ENCODE results near the gene TP53BP2.
A peak's percentile ranks its signal among the peaks of the same experiment; 100 is the strongest.
"Not testable (repeated sequence)": the region's sequence is repeated elsewhere in the genome, so short reads cannot be mapped to it uniquely, and the experiment has no call there.

Gene TP53BP2

GRCh38 chr1:223759273-223759672 is 86.5 kb downstream of the TP53BP2 start:
- DNase-seq: no peak

DNA sequence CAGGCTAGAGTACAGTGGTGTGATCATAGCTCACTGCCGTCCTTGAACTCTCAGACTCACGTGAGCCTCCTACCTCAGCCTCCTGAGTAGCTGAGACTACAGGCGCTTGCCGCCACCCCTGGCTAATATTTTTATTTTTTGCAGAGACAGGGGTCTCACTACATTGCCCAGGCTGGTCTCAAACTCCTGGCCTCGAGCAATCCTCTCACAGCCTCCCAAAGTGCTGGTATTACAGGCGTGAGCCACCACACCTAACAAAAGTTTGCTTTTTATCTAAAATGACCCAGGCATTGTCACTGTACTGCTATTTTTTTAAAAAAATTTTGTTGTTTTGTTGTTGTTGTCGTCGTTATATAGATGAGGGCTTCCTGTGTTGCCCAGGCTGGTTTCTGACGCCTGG is 87.0 kb downstream of the TP53BP2 start:
- no peak for DNase-seq

DNA sequence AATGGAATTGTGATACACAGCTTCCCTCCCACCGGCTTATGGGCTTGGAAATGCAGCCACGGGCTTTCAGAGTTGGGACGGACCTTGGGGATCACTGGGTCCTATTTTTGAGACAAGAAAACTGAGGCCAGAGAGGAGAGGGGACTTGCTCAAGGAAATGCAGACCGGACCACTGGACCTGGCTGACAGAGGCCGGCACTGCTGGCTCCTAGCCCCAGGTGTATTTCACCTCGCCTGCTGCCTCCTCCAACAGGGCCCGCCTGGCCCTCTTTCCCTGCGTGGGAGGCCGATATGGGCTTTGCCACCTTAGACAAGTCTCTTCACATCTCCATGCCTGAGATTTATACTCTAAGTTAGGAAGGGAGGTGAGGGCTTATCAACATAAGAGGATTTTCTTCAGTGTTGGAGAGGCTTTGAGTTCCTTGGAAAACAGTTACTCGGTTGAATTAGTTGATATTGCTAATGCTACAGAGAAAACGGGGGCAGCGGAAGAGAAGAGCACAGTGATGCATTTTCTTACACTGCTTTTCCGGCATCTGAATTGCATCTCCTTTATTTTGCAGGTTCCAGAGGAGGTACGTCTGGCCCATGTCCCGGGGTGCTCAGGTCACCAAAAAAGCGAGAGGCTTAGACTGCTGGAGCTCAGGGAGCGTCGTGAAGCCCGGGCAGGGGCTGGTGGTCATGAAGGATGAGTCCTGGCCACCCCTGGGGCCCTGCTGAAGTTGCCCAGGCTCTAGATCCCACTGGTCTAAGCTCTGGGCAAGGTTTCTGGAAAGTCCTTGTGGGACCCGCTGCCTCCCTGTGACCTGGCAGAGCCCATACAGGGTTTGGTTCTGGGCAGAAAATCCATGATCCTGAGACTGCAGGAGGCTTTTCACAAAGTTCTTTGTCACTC is 88.7 kb downstream of the TP53BP2 start:
- no peak for DNase-seq

DNA sequence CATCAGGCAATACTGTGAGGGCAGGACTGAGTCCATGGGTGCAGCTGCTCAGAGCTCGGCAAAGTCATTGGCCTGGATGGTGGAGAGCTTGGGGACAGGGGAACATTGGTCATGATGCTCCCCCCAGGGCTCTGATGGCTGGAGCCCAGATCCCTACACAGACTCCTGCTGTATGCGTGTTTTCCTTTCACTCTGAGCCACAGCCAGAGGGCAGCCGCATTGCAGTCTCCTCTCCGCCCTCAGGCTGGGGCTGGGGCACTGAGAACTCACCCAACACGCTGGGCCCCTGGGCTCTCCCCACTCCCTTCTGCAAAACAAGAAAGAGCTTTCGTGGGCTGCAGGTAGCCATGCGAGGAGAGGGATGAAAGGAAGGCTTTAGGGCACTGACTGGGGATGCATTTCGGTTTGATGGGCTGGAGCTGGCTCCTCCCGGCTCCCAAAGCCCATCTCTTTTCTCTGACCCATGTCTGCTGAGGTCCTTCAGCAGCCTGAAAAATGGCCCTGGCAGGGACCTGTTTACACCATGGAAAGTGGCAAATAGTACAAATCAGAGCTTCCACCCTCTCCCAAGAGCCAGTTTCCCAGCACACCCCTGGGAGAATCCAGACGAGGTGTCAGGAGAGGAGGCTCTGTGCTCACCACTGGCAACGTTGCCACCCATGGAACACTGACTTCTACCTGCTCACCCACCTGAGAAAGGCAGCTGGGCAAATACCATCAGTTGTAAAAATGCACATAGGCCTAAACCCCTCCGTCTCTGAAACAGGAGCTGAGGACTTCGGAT is 89.6 kb downstream of the TP53BP2 start:
- DNase-seq: no peak

- DNase-seq: no peak
These were observed 90.3 kb downstream of the TP53BP2 start for GRCh38 chr1:223755432-223755792.

DNA sequence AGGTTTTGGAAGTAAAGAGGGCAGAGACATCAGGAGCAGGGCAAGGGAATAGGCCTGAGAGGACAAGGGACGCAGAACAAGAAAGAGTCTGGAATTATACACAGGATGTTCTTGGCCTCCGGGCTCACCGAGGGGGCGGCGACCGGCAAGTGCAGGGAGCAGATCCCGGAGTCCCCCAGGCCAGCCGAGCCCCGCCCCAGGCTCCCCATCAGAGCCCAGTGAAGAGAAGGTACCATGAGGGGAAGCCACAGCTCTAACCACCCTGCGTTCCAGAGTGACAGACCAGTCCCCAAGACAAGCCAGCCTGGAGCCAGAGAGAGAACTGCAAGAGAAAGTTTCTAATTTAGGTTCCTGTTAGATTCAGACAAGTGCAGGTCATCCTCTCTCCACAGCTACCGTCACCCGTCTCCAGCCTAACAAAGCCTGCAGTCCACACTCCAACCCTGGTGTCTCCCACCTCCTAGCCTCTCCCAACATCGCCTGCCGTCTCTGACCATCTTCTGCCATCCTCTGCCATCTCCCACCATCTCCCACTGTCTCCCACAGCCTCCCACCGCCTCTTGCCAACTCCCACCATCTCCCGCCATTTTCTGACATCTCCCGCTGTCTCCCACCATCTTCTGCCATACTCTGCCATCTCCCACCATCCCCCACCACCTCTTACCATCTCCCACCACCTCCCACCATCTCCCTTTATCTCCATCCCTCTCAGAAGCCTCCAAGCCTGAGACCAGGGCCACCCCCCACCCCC is 90.9 kb downstream of the TP53BP2 start:
- DNase-seq: no peak

DNA sequence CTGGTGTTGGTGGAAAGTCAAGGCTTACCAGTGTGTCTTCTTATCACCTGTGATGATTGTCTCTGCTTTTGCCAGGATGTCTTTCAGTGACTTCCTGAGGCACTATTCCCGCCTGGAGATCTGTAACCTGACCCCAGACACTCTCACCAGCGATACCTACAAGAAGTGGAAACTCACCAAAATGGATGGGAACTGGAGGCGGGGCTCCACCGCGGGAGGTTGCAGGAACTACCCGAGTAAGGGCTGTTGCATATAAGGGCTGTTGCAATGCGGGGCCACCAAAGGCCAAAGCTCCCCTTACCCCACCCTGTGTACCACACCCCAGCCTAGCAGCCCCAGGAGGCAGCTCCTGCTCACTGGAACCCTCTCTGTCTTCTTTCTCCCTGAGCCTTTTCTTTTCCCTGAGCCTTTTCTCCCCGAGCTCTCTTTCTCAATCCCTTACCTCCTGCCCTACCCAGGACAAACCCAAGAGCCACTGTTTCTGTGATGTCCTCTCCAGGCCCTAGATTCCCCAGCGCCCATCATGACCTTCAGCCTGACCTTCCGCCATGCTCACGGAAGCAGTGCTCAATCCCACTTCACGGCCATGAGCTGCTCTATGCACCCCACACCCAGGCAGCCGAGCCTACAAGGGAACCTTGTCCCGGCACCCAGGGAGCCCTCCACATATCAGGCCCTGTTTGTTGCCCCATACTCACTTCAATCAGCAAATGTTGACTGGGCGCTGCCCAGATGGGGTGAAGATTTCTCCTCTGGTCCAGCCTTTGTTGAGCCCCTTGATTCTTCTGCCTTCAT is 92.8 kb downstream of the TP53BP2 start:
- no peak for DNase-seq

DNA sequence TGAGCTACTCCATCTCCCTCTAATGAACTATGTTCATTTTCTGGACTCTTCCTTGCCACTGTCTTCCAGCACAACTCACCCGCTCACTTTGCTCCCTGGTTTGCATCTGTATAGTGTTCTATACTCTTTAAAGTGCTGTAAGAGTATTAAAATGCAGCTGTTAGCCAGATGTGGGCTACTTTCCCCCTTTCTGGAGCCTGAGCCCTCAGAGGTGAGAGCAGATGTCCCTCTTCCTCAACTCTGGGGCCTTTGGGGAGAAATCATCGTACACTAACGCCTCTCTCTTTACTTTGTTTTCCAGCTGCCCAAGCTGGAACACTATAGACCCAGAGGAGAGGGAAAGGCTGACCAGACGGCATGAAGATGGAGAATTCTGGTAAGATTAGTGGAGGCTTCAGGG is 94.1 kb downstream of the TP53BP2 start:
- no peak for DNase-seq

- no peak for DNase-seq
These were observed 94.8 kb downstream of the TP53BP2 start for GRCh38 chr1:223750730-223751570.

- no peak for DNase-seq
These were observed 96.7 kb downstream of the TP53BP2 start for GRCh38 chr1:223748773-223749733.

GRCh38 chr1:223748405-223748772 is 97.4 kb downstream of the TP53BP2 start:
- no peak for DNase-seq

DNA sequence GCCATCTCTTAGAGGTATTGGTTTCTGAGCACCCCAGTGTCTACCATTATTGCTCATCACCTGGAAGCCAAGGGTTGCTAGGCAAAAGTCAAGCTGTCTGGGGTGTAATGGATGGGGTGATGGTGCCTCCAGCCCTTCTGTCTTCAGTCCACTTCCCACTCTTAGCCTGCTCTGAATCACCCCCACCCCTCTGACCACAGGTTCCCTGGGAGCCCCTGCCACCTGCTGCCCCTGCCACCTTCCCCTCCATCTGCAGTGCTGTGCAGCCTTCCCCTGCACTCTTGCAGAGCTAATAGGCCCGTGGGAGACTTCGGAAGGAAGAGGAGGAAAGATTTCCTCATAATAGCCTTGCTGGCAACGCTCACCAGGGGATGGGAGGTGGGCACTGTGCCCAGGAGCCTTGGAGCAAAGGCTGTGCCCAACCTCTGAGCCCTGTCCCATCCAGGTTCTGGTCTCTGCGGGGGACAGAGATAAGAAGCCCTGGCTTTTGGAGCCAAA is 97.9 kb downstream of the TP53BP2 start:
- no peak for DNase-seq

- DNase-seq: no peak
These were observed 100.0 kb downstream of the TP53BP2 start for GRCh38 chr1:223745731-223746130.

- peak; percentile 76 for DNase-seq
These were observed 102.8 kb downstream of the TP53BP2 start for GRCh38 chr1:223742856-223743517.

DNA sequence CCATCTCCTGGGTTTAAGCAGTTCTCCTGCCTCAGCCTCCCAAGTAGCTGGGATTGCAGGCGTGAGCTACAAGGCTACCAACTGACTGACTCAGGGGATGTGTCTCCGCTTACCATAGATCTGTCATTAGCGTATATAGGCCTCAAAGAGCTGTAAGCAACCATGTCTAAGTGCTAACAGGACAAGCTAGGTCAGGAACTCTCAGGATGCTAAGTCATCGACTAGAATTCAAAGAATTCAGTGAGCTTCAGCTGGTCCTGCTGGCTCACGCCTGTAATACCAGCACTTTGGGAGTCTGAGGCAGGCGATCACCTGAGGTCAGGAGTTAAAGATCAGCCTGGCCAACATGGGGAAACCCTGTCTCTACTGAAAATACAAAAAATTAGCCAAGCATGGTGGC is 103.9 kb downstream of the TP53BP2 start:
- DNase-seq: no peak

- not testable (repeated sequence) for DNase-seq
These were observed 105.6 kb downstream of the TP53BP2 start for GRCh38 chr1:223740038-223740736.

DNA sequence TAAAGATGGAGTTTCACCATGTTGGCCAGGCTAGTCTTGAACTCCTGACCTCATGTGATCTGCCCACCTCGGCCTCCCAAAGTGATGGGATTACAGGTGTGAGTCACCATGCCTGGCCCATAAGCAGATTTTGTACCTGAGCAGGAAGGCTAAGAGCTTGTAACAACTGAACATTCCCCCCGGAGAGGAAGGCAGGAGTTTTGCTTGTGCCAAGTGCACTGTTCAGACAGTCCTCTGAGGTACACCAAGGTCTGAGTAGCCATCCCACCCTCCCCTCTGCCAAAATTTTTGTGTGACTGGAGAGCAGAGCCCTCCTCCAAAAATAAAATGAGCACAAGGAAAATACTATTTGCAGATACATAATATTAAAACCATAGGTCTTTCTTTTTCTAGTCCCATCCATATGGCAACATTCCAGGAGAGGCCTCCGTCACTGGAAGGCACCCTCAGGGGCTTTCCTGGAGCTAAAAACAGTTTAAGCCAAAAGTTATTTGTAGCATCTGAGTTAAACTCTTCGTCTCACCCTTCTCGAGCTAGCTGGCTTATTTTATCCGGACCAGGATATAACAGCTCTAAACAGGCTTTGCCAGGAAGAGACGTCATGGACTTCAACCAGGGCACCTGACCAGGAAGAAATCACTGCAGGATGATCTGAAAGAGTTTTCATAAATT is 106.2 kb downstream of the TP53BP2 start:
- no peak for DNase-seq

Data from NCI-H774 (cell line).